HepG2 (cell line): Measurements from ENCODE around the gene GBP6. TPM values are rescaled to one million over a fixed set of nuclear protein-coding genes. Genes with fewer than 3 reads are reported as not detected.

Experiments used
- ATAC-seq: fragments of 200-7000 bp; cut with Tn5 transposase; 3 replicates; pipeline ENCODE4 v1.9.1; 2020; ENCODE audit warnings: mild to moderate bottlenecking, moderate library complexity
- BruUV-seq: library from RNA; stranded (reverse); fragments of 400-500 nt; replicated peaks from 2 replicates; lab custom pipeline; 2021; lab: Mats Ljungman, UMichigan
- CTCF ChIA-PET: fragments of 300-600 bp; formaldehyde crosslinking; extraction: SDS; loops from one replicate; lab custom pipeline; 2021; ENCODE audit warnings: low total read pairs, inconsistent platforms, low intra/inter-chr PET ratio; lab: Yijun Ruan, JAX
- POLR2A ChIA-PET: fragments of 350-600 bp; sonication (Branson Sonifier 250); formaldehyde crosslinking; loops from one replicate; lab custom pipeline; 2020; ENCODE audit warnings: antibody characterized with exemption, inconsistent platforms; lab: Yijun Ruan, JAX
- DNase-seq: peaks from one replicate; pipeline ENCODE4 v3.0.0-alpha.2; 2015; ENCODE audit warnings: low spot score
- FAIRE-seq: peaks from 3 replicates; lab custom pipeline; 2011; peaks lifted over from hg19 to GRCh38; lab: Jason Lieb, UNC
- H2AFZ ChIP-seq: one replicate; pipeline ENCODE4 v1.6.1; 2011; ENCODE audit warnings: low read length, inconsistent platforms
- H3K27ac ChIP-seq: fragments of 300-600 bp; 3 replicates; pipeline ENCODE4 v1.8.0; 2011; ENCODE audit warnings: mixed run types, mild to moderate bottlenecking, mixed read lengths, low read length, inconsistent platforms; ENCODE audit not compliant: insufficient read depth; ENCODE audit errors: extremely low read length
- H3K27me3 ChIP-seq, 2 experiments: fragments of 200-600 bp in 1 of 2; 2 replicates in 1 of 2; 3 replicates in 1 of 2; pipeline versions ENCODE4 v1.6.0 to v1.8.0; 2011; ENCODE audit warnings: low read length in 2 of 2, mild to moderate bottlenecking in 2 of 2, moderate library complexity in 2 of 2, inconsistent platforms in 1 of 2; ENCODE audit not compliant: insufficient read depth in 2 of 2, control insufficient read depth in 1 of 2
- H3K36me3 ChIP-seq, 2 experiments: fragments of 200-600 bp in 1 of 2; replicated peaks in 1 of 2; 2 replicates in 1 of 2; 3 replicates in 1 of 2; pipeline versions ENCODE4 v1.5.1 to v1.8.0; 2011; ENCODE audit warnings: low read length in 2 of 2, inconsistent platforms in 1 of 2; ENCODE audit not compliant: insufficient read depth in 2 of 2, control insufficient read depth in 1 of 2
- H3K4me1 ChIP-seq: 2 replicates; pipeline ENCODE4 v1.5.1; 2012; ENCODE audit warnings: low read length, inconsistent platforms; ENCODE audit not compliant: insufficient read depth
- H3K4me2 ChIP-seq: 2 replicates; pipeline ENCODE4 v1.6.0; 2011; ENCODE audit warnings: low read depth, low read length, inconsistent platforms
- H3K4me3 ChIP-seq, 3 experiments: fragments of 200-600 bp in 1 of 3; sonication (generic), shearing (Covaris generic) in 1 of 3; replicated peaks in 1 of 3; 2 replicates each; pipeline ENCODE4 v1.5.1; 2011 to 2016; ENCODE audit warnings: low read length in 3 of 3, inconsistent platforms in 2 of 3, low read depth in 2 of 3, mild to moderate bottlenecking in 2 of 3, control low read depth in 1 of 3, mixed read lengths in 1 of 3; ENCODE audit not compliant: insufficient read depth in 1 of 3
- H3K79me2 ChIP-seq: one replicate; pipeline ENCODE4 v1.6.1; 2011; ENCODE audit warnings: low read length, inconsistent platforms; ENCODE audit not compliant: insufficient read depth
- H3K9ac ChIP-seq: 2 replicates; pipeline ENCODE4 v1.6.0; 2011; ENCODE audit warnings: mild to moderate bottlenecking, low read depth, low read length, inconsistent platforms; ENCODE audit not compliant: insufficient read depth
- H3K9me3 ChIP-seq: 2 replicates; pipeline ENCODE4 v1.5.1; 2012; ENCODE audit warnings: mild to moderate bottlenecking, low read length
- H4K20me1 ChIP-seq: 2 replicates; pipeline ENCODE4 v1.6.0; 2011; ENCODE audit warnings: inconsistent platforms, mild to moderate bottlenecking, low read length, moderate library complexity; ENCODE audit not compliant: insufficient read depth
- MAF1 ChIP-seq: sonication (generic); formaldehyde crosslinking; IDR thresholded peaks from 2 replicates; pipeline ENCODE4 v1.5.0; 2020; ENCODE audit warnings: missing genetic modification reagents, borderline replicate concordance
- PTBP1 ChIP-seq: fragments of 200-400 bp; formaldehyde crosslinking; IDR thresholded peaks from 2 replicates; pipeline ENCODE4 v1.6.1; 2018; ENCODE audit warnings: low read length, low read depth; ENCODE audit not compliant: poor library complexity, severe bottlenecking
- ZNF263 ChIP-seq: sonication (generic); formaldehyde crosslinking; IDR thresholded peaks from 2 replicates; pipeline ENCODE4 v1.4.0; 2020; ENCODE audit warnings: missing genetic modification reagents
- WGBS: methylation state at CpG from one replicate; pipeline ENCODE4 v1.1.6; 2017; ENCODE audit warnings: low lambda C conversion rate; 5-methylcytosine and 5-hydroxymethylcytosine counted together
- in situ Hi-C: cut with HindIII; loops from 2 replicates; pipeline ENCODE4 v1.10.0; 2017; ENCODE audit warnings: low pct_unique_long_range_greater_than_20kb; ENCODE audit not compliant: extremely low pct_ligation_motif_present
- intact Hi-C: fragments of 100-400 bp; cut with micrococcal nuclease; formaldehyde crosslinking; loops from one replicate; pipeline ENCODE4 v1.10.0; 2022; ENCODE audit not compliant: unreplicated experiment
- polyA plus RNA-seq, 8 experiments: library from polyadenylated mRNA; depleted of rRNA in 3 of 8; stranded (reverse) in 7 of 8; unstranded in 1 of 8; fragments of >200 nt; fragmentation: Illumina TruSeq in 4 of 8; extraction: Trizol in 4 of 8; gene quantifications; 2 replicates each; pipeline versions ENCODE4 v1.2.1 to v1.2.3, GENCODE V29; 2011 to 2016; ENCODE audit warnings: low read depth in 4 of 8, missing spikeins in 1 of 8, mixed read lengths in 1 of 8; ENCODE audit not compliant: insufficient read depth in 1 of 8
- total RNA-seq, 5 experiments: library from RNA; depleted of rRNA; stranded (reverse); fragments of >200 nt; fragmentation: Illumina TruSeq; extraction: Trizol; gene quantifications; 2 replicates each; pipeline ENCODE4 v1.2.3, GENCODE V29; 2016; ENCODE audit warnings: low read depth in 1 of 5
- TF ChIP-seq, protein P1 (sequence below): sonication (generic); formaldehyde crosslinking; IDR thresholded peaks from 2 replicates; pipeline ENCODE4 v1.5.0; 2020; ENCODE audit warnings: mild to moderate bottlenecking, missing genetic modification reagents, borderline replicate concordance

The GBP6 gene
- total and polyA plus RNA-seq, 2 of the 13 experiments (the other 11 are each of a cell fraction or from before 2014, with no cell fraction given) = not detected

- in situ Hi-C loops = no loop called here
- FAIRE-seq = no peak
- H3K9me3 ChIP-seq = no peaks in the 10 kb centered on the region
- no peak overlapping the region for H2AFZ ChIP-seq
- no peaks in the 10 kb centered on the region for H3K4me1 ChIP-seq
- BruUV-seq = no TSS peak
- H3K4me3 ChIP-seq = no peak overlapping the region
- TF ChIP-seq PTBP1 (no peak), ZNF263 (CRISPR knock-in tag) (no peak), MAF1 (CRISPR knock-in tag) (no peak)
- TF ChIP-seq, protein P1, sequence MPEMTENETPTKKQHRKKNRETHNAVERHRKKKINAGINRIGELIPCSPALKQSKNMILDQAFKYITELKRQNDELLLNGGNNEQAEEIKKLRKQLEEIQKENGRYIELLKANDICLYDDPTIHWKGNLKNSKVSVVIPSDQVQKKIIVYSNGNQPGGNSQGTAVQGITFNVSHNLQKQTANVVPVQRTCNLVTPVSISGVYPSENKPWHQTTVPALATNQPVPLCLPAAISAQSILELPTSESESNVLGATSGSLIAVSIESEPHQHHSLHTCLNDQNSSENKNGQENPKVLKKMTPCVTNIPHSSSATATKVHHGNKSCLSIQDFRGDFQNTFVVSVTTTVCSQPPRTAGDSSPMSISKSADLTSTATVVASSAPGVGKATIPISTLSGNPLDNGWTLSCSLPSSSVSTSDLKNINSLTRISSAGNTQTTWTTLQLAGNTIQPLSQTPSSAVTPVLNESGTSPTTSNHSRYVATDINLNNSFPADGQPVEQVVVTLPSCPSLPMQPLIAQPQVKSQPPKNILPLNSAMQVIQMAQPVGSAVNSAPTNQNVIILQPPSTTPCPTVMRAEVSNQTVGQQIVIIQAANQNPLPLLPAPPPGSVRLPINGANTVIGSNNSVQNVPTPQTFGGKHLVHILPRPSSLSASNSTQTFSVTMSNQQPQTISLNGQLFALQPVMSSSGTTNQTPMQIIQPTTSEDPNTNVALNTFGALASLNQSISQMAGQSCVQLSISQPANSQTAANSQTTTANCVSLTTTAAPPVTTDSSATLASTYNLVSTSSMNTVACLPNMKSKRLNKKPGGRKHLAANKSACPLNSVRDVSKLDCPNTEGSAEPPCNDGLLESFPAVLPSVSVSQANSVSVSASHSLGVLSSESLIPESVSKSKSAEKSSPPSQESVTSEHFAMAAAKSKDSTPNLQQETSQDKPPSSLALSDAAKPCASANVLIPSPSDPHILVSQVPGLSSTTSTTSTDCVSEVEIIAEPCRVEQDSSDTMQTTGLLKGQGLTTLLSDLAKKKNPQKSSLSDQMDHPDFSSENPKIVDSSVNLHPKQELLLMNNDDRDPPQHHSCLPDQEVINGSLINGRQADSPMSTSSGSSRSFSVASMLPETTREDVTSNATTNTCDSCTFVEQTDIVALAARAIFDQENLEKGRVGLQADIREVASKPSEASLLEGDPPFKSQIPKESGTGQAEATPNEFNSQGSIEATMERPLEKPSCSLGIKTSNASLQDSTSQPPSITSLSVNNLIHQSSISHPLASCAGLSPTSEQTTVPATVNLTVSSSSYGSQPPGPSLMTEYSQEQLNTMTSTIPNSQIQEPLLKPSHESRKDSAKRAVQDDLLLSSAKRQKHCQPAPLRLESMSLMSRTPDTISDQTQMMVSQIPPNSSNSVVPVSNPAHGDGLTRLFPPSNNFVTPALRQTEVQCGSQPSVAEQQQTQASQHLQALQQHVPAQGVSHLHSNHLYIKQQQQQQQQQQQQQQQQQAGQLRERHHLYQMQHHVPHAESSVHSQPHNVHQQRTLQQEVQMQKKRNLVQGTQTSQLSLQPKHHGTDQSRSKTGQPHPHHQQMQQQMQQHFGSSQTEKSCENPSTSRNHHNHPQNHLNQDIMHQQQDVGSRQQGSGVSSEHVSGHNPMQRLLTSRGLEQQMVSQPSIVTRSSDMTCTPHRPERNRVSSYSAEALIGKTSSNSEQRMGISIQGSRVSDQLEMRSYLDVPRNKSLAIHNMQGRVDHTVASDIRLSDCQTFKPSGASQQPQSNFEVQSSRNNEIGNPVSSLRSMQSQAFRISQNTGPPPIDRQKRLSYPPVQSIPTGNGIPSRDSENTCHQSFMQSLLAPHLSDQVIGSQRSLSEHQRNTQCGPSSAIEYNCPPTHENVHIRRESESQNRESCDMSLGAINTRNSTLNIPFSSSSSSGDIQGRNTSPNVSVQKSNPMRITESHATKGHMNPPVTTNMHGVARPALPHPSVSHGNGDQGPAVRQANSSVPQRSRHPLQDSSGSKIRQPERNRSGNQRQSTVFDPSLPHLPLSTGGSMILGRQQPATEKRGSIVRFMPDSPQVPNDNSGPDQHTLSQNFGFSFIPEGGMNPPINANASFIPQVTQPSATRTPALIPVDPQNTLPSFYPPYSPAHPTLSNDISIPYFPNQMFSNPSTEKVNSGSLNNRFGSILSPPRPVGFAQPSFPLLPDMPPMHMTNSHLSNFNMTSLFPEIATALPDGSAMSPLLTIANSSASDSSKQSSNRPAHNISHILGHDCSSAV (CRISPR knock-in tag) = no peak
- TF ChIP-seq, all 625 proteins: peak for 0
- intact Hi-C loops = no loop called here
- no peak overlapping the region for H3K27ac ChIP-seq
- ATAC-seq = no peak
- H3K27me3 ChIP-seq = peaks cover 0 to 2% of the 10 kb centered on the region in 2 experiments; a peak in 1 of 5 replicates
- no peaks in the 10 kb centered on the region for H3K36me3 ChIP-seq
- no peaks in the 10 kb centered on the region for H4K20me1 ChIP-seq
- no peak overlapping the region for H3K4me2 ChIP-seq
- DNase-seq = no peak
- 14% methylated on average over 2 of the region's 2 CpGs for WGBS
- no peaks in the 10 kb centered on the region for H3K79me2 ChIP-seq
- POLR2A ChIA-PET = no interaction called here
- CTCF ChIA-PET = no interaction called here
- no peak overlapping the region for H3K9ac ChIP-seq
These were observed 16.6 kb upstream of the GBP6 start for GRCh38 chr1:89347296-89347695.
